Spinal cord (tissue), 10 donors: ENCODE data around the gene FGF19. TPM values are rescaled to one million over a fixed set of nuclear protein-coding genes. Genes with fewer than 3 reads are reported as not detected.

Experiments used
- DNase-seq, 6 donors: peaks; one replicate each; pipeline versions ENCODE4 v3.0.0 to v3.0.0-alpha.2; 2013 to 2015; ENCODE audit warnings: low spot score in 6 of 6, low read depth in 4 of 6
- H3K27ac ChIP-seq: one replicate; pipeline ENCODE4 v1.5.1; 2013; ENCODE audit warnings: low read depth, low read length, control low read depth
- H3K27me3 ChIP-seq: one replicate; pipeline ENCODE4 v1.6.1; 2013; ENCODE audit warnings: low read length; ENCODE audit not compliant: control insufficient read depth, insufficient read depth
- H3K36me3 ChIP-seq: one replicate; pipeline ENCODE4 v1.6.1; 2013; ENCODE audit warnings: low read length; ENCODE audit not compliant: control insufficient read depth, insufficient read depth
- H3K4me1 ChIP-seq: one replicate; pipeline ENCODE4 v1.6.1; 2013; ENCODE audit warnings: low read length; ENCODE audit not compliant: control insufficient read depth, insufficient read depth
- H3K4me3 ChIP-seq: one replicate; pipeline ENCODE4 v1.5.1; 2013; ENCODE audit warnings: low read depth, low read length, control low read depth
- H3K9me3 ChIP-seq: one replicate; pipeline ENCODE4 v1.6.1; 2013; ENCODE audit warnings: low read length; ENCODE audit not compliant: control insufficient read depth, insufficient read depth
- WGBS: methylation state at CpG from one replicate; pipeline ENCODE4 v1.1.5; 2013; ENCODE audit warnings: missing lambda C conversion rate; ENCODE audit not compliant: insufficient coverage; 5-methylcytosine and 5-hydroxymethylcytosine counted together
- polyA plus RNA-seq, 2 donors: library from polyadenylated mRNA; unstranded; fragments of 120-200 nt; gene quantifications; one replicate each; pipeline ENCODE4 v1.2.1, GENCODE V29; 2013; ENCODE audit not compliant: insufficient read length in 2 of 2
- total RNA-seq, 2 donors: library from RNA; depleted of rRNA in 1 of 2; stranded (reverse); fragments of 120-200 nt in 1 of 2; fragments of >200 nt in 1 of 2; gene quantifications; one replicate each; pipeline versions ENCODE4 v1.2.3 to v1.2.4, GENCODE V29; 2013 to 2014
- donor health status: healthy.

FGF19 gene
- total and polyA plus RNA-seq, 4 donors: 0.44 to 0.48 TPM; not detected in 2

GRCh38 chr11:69660001-69660500 lies 43.8 kb downstream of the FGF19 start:
- Histone ChIP-seq H3K27ac (no peak overlapping the region), H3K27me3 (no peaks in the 10 kb centered on the region), H3K4me3 (no peak overlapping the region), H3K9me3 (no peaks in the 10 kb centered on the region), H3K4me1 (peaks cover 20% of the 10 kb centered on the region), H3K36me3 (peaks cover 47% of the 10 kb centered on the region)
- DNase-seq: no peak
- WGBS: 94% methylated on average over 2 of the region's 4 CpGs

GRCh38 chr11:69659591-69659990 lies 44.2 kb downstream of the FGF19 start:
- H3K36me3 ChIP-seq: peaks cover 47% of the 10 kb centered on the region
- no peak overlapping the region for H3K4me3 ChIP-seq
- 87% methylated on average over 10 of the region's 12 CpGs for WGBS
- no peaks in the 10 kb centered on the region for H3K9me3 ChIP-seq
- H3K27me3 ChIP-seq: no peaks in the 10 kb centered on the region
- DNase-seq: no peak
- peaks cover 20% of the 10 kb centered on the region for H3K4me1 ChIP-seq
- H3K27ac ChIP-seq: no peak overlapping the region

- WGBS: 55% methylated on average over 17 of the region's 18 CpGs
- no peak overlapping the region for H3K27ac ChIP-seq
- DNase-seq: no peak
- H3K4me1 ChIP-seq: peaks cover 20% of the 10 kb centered on the region
- H3K36me3 ChIP-seq: peaks cover 47% of the 10 kb centered on the region
- H3K4me3 ChIP-seq: no peak overlapping the region
- no peaks in the 10 kb centered on the region for H3K27me3 ChIP-seq
- no peaks in the 10 kb centered on the region for H3K9me3 ChIP-seq
Observed at GRCh38 chr11:69658626-69659450, 45.0 kb downstream of the FGF19 start.

- no peak overlapping the region for H3K27ac ChIP-seq
- H3K9me3 ChIP-seq: no peaks in the 10 kb centered on the region
- H3K4me3 ChIP-seq: no peak overlapping the region
- peaks cover 51% of the 10 kb centered on the region for H3K36me3 ChIP-seq
- peaks cover 20% of the 10 kb centered on the region for H3K4me1 ChIP-seq
- no peaks in the 10 kb centered on the region for H3K27me3 ChIP-seq
- 29% methylated on average over 27 of the region's 27 CpGs for WGBS
- peak in 2 of 6 donors; percentile 19 to 37 for DNase-seq
Observed at GRCh38 chr11:69657911-69658625, 45.8 kb downstream of the FGF19 start.

- no peak overlapping the region for H3K27ac ChIP-seq
- DNase-seq: no peak
Observed at GRCh38 chr11:69657456-69657910, 46.3 kb downstream of the FGF19 start.

GRCh38 chr11:69656536-69657455 lies 47.0 kb downstream of the FGF19 start:
- Histone ChIP-seq H3K9me3 (no peaks in the 10 kb centered on the region), H3K4me3 (no peak overlapping the region), H3K4me1 (peaks cover 20% of the 10 kb centered on the region), H3K27me3 (no peaks in the 10 kb centered on the region), H3K27ac (no peak overlapping the region), H3K36me3 (peaks cover 54% of the 10 kb centered on the region)
- WGBS: 94% methylated on average over 9 of the region's 20 CpGs
- no peak for DNase-seq

More at GRCh38 chr11:69657456-69657910, 46.3 kb downstream of the FGF19 start:
- peaks cover 20% of the 10 kb centered on the region for H3K4me1 ChIP-seq
- H3K36me3 ChIP-seq: peaks cover 50% of the 10 kb centered on the region
- H3K4me3 ChIP-seq: no peak overlapping the region
- H3K27me3 ChIP-seq: no peaks in the 10 kb centered on the region
- WGBS: 86% methylated on average over 13 of the region's 14 CpGs
- H3K9me3 ChIP-seq: no peaks in the 10 kb centered on the region

GRCh38 chr11:69655479-69656428 lies 48.1 kb downstream of the FGF19 start:
- DNase-seq: no peak
- H3K27me3 ChIP-seq: no peaks in the 10 kb centered on the region
- H3K9me3 ChIP-seq: no peaks in the 10 kb centered on the region
- no peak overlapping the region for H3K4me3 ChIP-seq
- H3K36me3 ChIP-seq: peaks cover 53% of the 10 kb centered on the region
- H3K27ac ChIP-seq: no peak overlapping the region
- peaks cover 20% of the 10 kb centered on the region for H3K4me1 ChIP-seq
- WGBS: 84% methylated on average over 13 of the region's 19 CpGs

GRCh38 chr11:69654660-69655478 lies 49.0 kb downstream of the FGF19 start:
- DNase-seq: no peak

More at GRCh38 chr11:69654660-69655478, 49.0 kb downstream of the FGF19 start:
- H3K4me1 ChIP-seq: peaks cover 20% of the 10 kb centered on the region
- H3K27me3 ChIP-seq: no peaks in the 10 kb centered on the region
- H3K36me3 ChIP-seq: peaks cover 58% of the 10 kb centered on the region
- 86% methylated on average over 16 of the region's 27 CpGs for WGBS
- no peak overlapping the region for H3K27ac ChIP-seq
- H3K4me3 ChIP-seq: no peak overlapping the region
- no peaks in the 10 kb centered on the region for H3K9me3 ChIP-seq
